HFF-Myc (cell line): Measurements from ENCODE around the gene RIN2.

Source experiments
- DNase-seq: peaks from one replicate; pipeline ENCODE4 v3.0.0-alpha.2; 2011; ENCODE audit warnings: low read depth; ENCODE audit errors: extremely low read depth
- H3K4me3 ChIP-seq: replicated peaks from 2 replicates; pipeline ENCODE4 v1.5.1; 2011; ENCODE audit warnings: low read depth, mild to moderate bottlenecking, control low read depth, low read length
- CTCF ChIP-seq: IDR thresholded peaks from 2 replicates; pipeline ENCODE4 v1.5.1; 2012; ENCODE audit warnings: mild to moderate bottlenecking, low read depth, low read length, control low read depth; ENCODE audit errors: missing control alignments

Gene RIN2

DNA sequence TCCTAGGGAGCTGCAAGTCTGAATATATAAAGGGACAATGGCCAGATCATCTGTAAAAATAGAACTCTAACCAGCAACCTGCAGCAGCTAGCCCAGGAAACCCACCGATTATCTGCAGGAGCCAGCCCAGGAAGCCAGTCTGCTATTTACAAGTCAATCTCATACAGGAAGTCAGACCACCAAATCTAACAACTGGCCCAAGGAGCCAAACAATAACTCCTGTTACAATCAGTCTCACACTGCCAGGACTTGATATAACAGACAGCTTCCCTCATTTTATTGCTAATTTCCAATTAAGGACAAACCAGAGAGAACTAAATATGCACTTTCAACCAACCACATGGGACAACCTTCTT is 14.4 kb upstream of the RIN2 start:
- no peak for DNase-seq
- no peak overlapping the region for H3K4me3 ChIP-seq
- no peak for TF ChIP-seq CTCF

DNA sequence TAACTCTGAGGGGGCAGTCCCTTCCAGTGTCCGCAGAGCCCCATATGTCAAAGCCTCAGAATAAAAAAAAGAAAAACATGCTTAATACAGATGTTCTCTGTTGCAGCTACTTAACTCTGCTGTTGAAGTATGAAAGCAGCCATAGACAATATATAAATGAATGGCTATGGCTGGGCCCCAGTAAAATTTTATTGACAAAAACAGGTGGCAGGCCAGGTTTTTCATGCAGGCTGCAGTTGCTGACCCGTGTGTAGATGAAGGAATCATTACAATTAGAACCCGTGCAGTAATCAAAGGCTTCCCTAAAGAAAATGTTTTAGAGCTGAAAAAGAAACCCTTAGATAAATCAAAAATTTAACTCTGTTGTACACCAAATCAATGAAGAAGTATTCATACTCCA is 13.0 kb upstream of the RIN2 start:
- H3K4me3 ChIP-seq, result no peak overlapping the region
- no peak for TF ChIP-seq CTCF
- DNase-seq, result no peak

GRCh38 chr20:19745584-19745983 is 12.5 kb upstream of the RIN2 start:
- no peak for TF ChIP-seq CTCF
- H3K4me3 ChIP-seq, result no peak overlapping the region
- DNase-seq, result no peak

DNA sequence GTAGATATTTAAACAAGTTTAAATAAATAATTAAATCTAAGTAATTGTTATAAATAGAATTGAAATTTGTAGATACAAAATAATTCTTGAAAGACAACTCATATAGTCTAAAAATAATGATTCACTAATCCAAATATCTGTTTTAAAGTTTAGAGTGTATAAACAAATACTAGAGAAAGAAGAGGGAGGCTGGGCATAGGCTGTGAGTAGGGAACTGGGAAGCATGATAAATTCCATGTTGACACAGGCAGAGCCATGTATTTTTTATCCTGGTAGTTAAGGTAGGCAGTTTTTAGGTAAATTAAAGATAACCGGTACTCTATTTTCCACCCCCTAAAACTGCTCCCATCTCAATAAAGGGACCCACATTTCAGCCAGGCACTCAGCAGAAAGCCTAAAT is 11.7 kb upstream of the RIN2 start:
- TF ChIP-seq CTCF, result no peak
- no peak overlapping the region for H3K4me3 ChIP-seq
- DNase-seq, result no peak

- no peak for DNase-seq
- H3K4me3 ChIP-seq, result no peak overlapping the region
- TF ChIP-seq CTCF, result no peak
Measured at GRCh38 chr20:19747903-19748302, 10.2 kb upstream of the RIN2 start.

DNA sequence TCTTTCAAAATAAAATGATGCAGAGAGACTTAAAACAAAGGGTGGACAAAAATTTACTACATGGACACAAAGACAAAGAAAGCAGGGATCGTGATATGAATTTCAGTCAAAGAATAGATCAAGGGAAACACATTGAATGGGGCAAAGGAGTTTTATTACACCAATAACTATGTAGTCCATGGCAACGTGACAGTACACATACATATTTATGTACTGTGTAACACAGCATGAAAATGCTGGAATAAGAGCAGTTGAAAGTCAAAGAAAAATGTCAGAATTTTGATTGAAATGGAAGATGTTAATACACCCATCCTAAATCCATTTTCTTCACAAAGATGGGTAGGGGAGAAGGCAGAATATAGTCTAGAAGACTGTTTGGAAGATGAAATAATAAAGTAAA is 9.4 kb upstream of the RIN2 start:
- DNase-seq, result no peak
- H3K4me3 ChIP-seq, result no peak overlapping the region
- no peak for TF ChIP-seq CTCF

DNA sequence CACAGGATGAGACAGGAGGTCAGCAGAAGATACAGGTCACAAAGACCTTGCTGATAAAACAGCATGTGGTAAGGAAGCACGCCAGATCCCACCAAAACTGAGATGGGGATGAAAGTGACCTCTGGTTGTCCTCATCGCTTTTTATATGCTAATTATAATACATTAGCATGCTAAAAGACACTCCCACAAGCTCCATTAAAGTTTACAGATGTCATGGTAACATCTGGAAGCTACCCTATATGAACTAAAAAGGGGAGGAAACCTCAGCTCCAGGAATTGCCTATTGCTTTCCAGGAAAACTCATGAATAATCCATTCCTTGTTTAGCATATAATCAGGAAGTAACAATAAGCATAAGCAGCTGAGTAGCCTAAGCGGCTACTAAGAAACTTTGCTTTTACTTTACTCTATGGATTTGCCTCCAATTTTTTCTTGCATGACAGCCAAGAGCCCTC is 8.4 kb upstream of the RIN2 start:
- no peak for DNase-seq
- TF ChIP-seq CTCF, result no peak
- no peak overlapping the region for H3K4me3 ChIP-seq
